HepG2 (cell line): ENCODE data around the gene RAC3. TPM values are rescaled to one million over a fixed set of nuclear protein-coding genes. Genes with fewer than 3 reads are reported as not detected.

Source experiments
- AHR ChIP-seq: IDR thresholded peaks from 2 replicates; pipeline ENCODE4 v1.6.1; 2018; ENCODE audit warnings: missing genetic modification reagents, missing compliant biosample characterization
- HNF4A ChIP-seq: sonication (generic); formaldehyde crosslinking; IDR thresholded peaks from 2 replicates; pipeline ENCODE4 v1.4.0; 2020; ENCODE audit warnings: missing genetic modification reagents
- HOXA9 ChIP-seq: sonication (generic); formaldehyde crosslinking; IDR thresholded peaks from 2 replicates; pipeline ENCODE4 v1.8.1; 2022; ENCODE audit warnings: missing genetic modification reagents, mild to moderate bottlenecking, moderate library complexity, borderline replicate concordance
- KIAA2018 ChIP-seq: sonication (generic); formaldehyde crosslinking; IDR thresholded peaks from 2 replicates; pipeline ENCODE4 v1.5.0; 2020; ENCODE audit warnings: mild to moderate bottlenecking, missing genetic modification reagents, borderline replicate concordance
- NR2F6 ChIP-seq, 2 experiments: IDR thresholded peaks; 2 replicates each; pipeline ENCODE4 v1.6.1; 2016; ENCODE audit warnings: antibody characterized with exemption in 1 of 2, mild to moderate bottlenecking in 1 of 2
- PHF21A ChIP-seq: sonication (generic); formaldehyde crosslinking; IDR thresholded peaks from 2 replicates; pipeline ENCODE4 v1.5.0; 2020; ENCODE audit warnings: mild to moderate bottlenecking, missing genetic modification reagents
- TOE1 ChIP-seq: sonication (generic); formaldehyde crosslinking; IDR thresholded peaks from 2 replicates; pipeline ENCODE4 v1.4.0; 2020; ENCODE audit warnings: mild to moderate bottlenecking, missing genetic modification reagents
- ZC3H4 ChIP-seq: sonication (generic); formaldehyde crosslinking; IDR thresholded peaks from 2 replicates; pipeline ENCODE4 v1.4.0; 2020; ENCODE audit warnings: missing genetic modification reagents, borderline replicate concordance
- ZNF121 ChIP-seq: sonication (generic); formaldehyde crosslinking; IDR thresholded peaks from 2 replicates; pipeline ENCODE4 v1.5.0; 2020; ENCODE audit warnings: mild to moderate bottlenecking, missing genetic modification reagents
- ZNF280D ChIP-seq: sonication (generic); formaldehyde crosslinking; IDR thresholded peaks from 2 replicates; pipeline ENCODE4 v1.5.1; 2020; ENCODE audit warnings: mild to moderate bottlenecking, missing genetic modification reagents
- ZNF546 ChIP-seq: sonication (generic); formaldehyde crosslinking; conservative IDR thresholded peaks from 2 replicates; pipeline ENCODE4 v1.8.1; 2023; ENCODE audit warnings: mild to moderate bottlenecking, missing genetic modification reagents
- polyA plus RNA-seq, 8 experiments: library from polyadenylated mRNA; depleted of rRNA in 3 of 8; stranded (reverse) in 7 of 8; unstranded in 1 of 8; fragments of >200 nt; fragmentation: Illumina TruSeq in 4 of 8; extraction: Trizol in 4 of 8; gene quantifications; 2 replicates each; pipeline versions ENCODE4 v1.2.1 to v1.2.3, GENCODE V29; 2011 to 2016; ENCODE audit warnings: low read depth in 4 of 8, missing spikeins in 1 of 8, mixed read lengths in 1 of 8; ENCODE audit not compliant: insufficient read depth in 1 of 8
- total RNA-seq, 5 experiments: library from RNA; depleted of rRNA; stranded (reverse); fragments of >200 nt; fragmentation: Illumina TruSeq; extraction: Trizol; gene quantifications; 2 replicates each; pipeline ENCODE4 v1.2.3, GENCODE V29; 2016; ENCODE audit warnings: low read depth in 1 of 5
- TF ChIP-seq, protein P1 (sequence below): sonication (generic); formaldehyde crosslinking; IDR thresholded peaks from 2 replicates; pipeline ENCODE4 v1.4.0; 2020; ENCODE audit warnings: mild to moderate bottlenecking, missing genetic modification reagents
- TF ChIP-seq, protein P2 (sequence below): sonication (generic); formaldehyde crosslinking; IDR thresholded peaks from 2 replicates; pipeline ENCODE4 v1.4.0; 2020; ENCODE audit warnings: missing genetic modification reagents, borderline replicate concordance

Gene RAC3
- total and polyA plus RNA-seq, 2 of the 13 experiments (the other 11 are each of a cell fraction or from before 2014, with no cell fraction given), result 10.5 to 21.3 TPM

DNA sequence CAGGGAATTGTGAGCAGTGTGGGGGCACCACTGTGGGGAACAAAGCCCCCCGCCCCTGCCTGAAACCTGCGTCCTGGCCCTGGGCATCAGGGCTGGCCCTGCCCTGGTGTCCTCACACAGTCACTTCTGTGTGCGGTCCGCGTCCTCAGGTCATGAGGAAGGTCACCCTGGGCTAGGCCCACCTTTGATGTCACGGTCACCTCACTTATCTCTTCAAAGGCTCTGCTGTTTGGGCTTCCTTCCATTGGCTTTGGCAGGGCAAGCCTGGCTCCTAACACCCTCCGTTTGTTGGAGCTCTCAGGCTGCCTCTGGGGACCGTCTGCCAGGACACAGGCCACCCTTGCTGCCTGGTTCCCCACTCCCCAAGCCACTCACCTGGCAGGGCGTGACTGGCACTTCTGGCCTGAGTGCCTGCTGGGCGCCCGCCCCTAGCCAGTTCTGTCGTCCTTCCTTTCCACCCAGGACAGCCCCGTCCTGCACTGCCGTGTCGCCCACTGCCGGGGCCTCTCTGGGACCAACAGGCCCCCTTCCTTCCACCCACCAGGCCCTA, 17.6 kb upstream of the RAC3 start (continued):
- TF ChIP-seq KIAA2018 (CRISPR knock-in tag) (no peak), AHR (CRISPR knock-in tag) (0 out of 2 replicates have a peak, but pooled peaks have one; percentile 16), PHF21A (CRISPR knock-in tag) (peak; percentile 48), HOXA9 (no peak), HNF4A (CRISPR knock-in tag) (peak; percentile 40), ZNF280D (CRISPR knock-in tag) (peak; percentile 17; the same call in 1 of the 2 replicates), ZNF121 (CRISPR knock-in tag) (peak; percentile 42; the same call in 1 of the 2 replicates), TOE1 (CRISPR knock-in tag) (no peak), ZNF546 (CRISPR knock-in tag) (no peak), ZC3H4 (CRISPR knock-in tag) (0 out of 2 replicates have a peak, but pooled peaks have one; percentile 15), NR2F6 (IDR thresholded peaks at IDR 0.05) (peak; percentile 93), NR2F6 (CRISPR knock-in tag; IDR thresholded peaks at IDR 0.05) (peak; percentile 89)
- TF ChIP-seq, protein P1, sequence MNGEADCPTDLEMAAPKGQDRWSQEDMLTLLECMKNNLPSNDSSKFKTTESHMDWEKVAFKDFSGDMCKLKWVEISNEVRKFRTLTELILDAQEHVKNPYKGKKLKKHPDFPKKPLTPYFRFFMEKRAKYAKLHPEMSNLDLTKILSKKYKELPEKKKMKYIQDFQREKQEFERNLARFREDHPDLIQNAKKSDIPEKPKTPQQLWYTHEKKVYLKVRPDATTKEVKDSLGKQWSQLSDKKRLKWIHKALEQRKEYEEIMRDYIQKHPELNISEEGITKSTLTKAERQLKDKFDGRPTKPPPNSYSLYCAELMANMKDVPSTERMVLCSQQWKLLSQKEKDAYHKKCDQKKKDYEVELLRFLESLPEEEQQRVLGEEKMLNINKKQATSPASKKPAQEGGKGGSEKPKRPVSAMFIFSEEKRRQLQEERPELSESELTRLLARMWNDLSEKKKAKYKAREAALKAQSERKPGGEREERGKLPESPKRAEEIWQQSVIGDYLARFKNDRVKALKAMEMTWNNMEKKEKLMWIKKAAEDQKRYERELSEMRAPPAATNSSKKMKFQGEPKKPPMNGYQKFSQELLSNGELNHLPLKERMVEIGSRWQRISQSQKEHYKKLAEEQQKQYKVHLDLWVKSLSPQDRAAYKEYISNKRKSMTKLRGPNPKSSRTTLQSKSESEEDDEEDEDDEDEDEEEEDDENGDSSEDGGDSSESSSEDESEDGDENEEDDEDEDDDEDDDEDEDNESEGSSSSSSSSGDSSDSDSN (CRISPR knock-in tag), result peak; percentile 41
- TF ChIP-seq, protein P2, sequence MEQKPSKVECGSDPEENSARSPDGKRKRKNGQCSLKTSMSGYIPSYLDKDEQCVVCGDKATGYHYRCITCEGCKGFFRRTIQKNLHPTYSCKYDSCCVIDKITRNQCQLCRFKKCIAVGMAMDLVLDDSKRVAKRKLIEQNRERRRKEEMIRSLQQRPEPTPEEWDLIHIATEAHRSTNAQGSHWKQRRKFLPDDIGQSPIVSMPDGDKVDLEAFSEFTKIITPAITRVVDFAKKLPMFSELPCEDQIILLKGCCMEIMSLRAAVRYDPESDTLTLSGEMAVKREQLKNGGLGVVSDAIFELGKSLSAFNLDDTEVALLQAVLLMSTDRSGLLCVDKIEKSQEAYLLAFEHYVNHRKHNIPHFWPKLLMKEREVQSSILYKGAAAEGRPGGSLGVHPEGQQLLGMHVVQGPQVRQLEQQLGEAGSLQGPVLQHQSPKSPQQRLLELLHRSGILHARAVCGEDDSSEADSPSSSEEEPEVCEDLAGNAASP, result peak; percentile 96; the same call in 1 of the 2 replicates
